ENCODE results near the gene SUSD4. TPM values are rescaled to one million over a fixed set of nuclear protein-coding genes. Genes with fewer than 3 reads are reported as not detected.

Gene SUSD4
- polyA plus RNA-seq, 2 of the 4 experiments (the other 2 are of a cell fraction): 0.61 to 0.85 TPM

DNA sequence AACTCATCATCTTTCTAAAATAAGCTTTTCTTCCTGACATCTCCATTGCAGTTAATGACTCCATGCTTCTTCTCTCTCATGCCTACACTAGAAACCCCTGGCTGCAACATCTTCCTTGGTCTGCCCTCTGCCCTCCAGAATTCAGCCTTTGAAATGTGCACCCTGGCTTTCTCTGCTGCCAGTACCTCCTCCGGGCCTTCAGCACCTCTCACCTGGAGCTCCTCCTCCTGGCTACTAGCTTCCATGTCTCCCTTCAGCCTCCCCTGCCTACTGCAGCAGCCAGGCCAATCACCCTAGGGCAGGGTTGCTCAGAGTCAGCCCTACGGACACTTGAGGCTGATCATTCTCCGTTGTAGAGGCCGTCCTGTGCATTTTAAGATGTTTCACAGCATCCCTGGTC lies 18.3 kb downstream of the SUSD4 start:
- ChIA-PET POLR2A (no interaction called here), CTCF (interaction anchor here (1.0 kb wide), 1 partner anchor 10 kb away, joined by 3 read pairs; no protein-coding TSS in a partner anchor)
- Histone ChIP-seq H3K4me3 (no peak overlapping the region), H3K4me2 (no peak overlapping the region), H3K4me1 (no peaks in the 10 kb centered on the region), H3K27ac (no peak overlapping the region), H3K9me3 (no peaks in the 10 kb centered on the region)
- no peak for FAIRE-seq
- TF ChIP-seq MAFK (IDR thresholded peaks at IDR 0.05; ENCODE audit: partially characterized antibody) (no peak), CBX8 (IDR thresholded peaks at IDR 0.05) (no peak), FOSB (CRISPR knock-in tag; IDR thresholded peaks at IDR 0.05) (no peak), EHMT2 (IDR thresholded peaks at IDR 0.05; ENCODE audit: low read depth) (no peak), MAZ (IDR thresholded peaks at IDR 0.05; ENCODE audit: borderline replicate concordance, low read depth, low read length) (no peak), ZC3H11A (IDR thresholded peaks at IDR 0.05) (no peak), CBX2 (IDR thresholded peaks at IDR 0.05; ENCODE audit: borderline replicate concordance, low read depth) (no peak), EP300 (IDR thresholded peaks at IDR 0.05) (no peak), JUNB (IDR thresholded peaks at IDR 0.05) (no peak), SMC3 (IDR thresholded peaks at IDR 0.05) (no peak), RARB (CRISPR knock-in tag; IDR thresholded peaks at IDR 0.05) (no peak), MYC (IDR thresholded peaks at IDR 0.05; ENCODE audit: borderline replicate concordance, low read length) (no peak)
- TF ChIP-seq, protein P1, sequence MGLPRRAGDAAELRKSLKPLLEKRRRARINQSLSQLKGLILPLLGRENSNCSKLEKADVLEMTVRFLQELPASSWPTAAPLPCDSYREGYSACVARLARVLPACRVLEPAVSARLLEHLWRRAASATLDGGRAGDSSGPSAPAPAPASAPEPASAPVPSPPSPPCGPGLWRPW (IDR thresholded peaks at IDR 0.05): no peak
- TF ChIP-seq, protein P2, sequence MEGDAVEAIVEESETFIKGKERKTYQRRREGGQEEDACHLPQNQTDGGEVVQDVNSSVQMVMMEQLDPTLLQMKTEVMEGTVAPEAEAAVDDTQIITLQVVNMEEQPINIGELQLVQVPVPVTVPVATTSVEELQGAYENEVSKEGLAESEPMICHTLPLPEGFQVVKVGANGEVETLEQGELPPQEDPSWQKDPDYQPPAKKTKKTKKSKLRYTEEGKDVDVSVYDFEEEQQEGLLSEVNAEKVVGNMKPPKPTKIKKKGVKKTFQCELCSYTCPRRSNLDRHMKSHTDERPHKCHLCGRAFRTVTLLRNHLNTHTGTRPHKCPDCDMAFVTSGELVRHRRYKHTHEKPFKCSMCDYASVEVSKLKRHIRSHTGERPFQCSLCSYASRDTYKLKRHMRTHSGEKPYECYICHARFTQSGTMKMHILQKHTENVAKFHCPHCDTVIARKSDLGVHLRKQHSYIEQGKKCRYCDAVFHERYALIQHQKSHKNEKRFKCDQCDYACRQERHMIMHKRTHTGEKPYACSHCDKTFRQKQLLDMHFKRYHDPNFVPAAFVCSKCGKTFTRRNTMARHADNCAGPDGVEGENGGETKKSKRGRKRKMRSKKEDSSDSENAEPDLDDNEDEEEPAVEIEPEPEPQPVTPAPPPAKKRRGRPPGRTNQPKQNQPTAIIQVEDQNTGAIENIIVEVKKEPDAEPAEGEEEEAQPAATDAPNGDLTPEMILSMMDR (IDR thresholded peaks at IDR 0.05): no peak
- TF ChIP-seq, protein P3, sequence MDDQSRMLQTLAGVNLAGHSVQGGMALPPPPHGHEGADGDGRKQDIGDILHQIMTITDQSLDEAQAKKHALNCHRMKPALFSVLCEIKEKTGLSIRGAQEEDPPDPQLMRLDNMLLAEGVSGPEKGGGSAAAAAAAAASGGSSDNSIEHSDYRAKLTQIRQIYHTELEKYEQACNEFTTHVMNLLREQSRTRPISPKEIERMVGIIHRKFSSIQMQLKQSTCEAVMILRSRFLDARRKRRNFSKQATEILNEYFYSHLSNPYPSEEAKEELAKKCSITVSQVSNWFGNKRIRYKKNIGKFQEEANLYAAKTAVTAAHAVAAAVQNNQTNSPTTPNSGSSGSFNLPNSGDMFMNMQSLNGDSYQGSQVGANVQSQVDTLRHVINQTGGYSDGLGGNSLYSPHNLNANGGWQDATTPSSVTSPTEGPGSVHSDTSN (IDR thresholded peaks at IDR 0.05): no peak
- TF ChIP-seq, protein P4, sequence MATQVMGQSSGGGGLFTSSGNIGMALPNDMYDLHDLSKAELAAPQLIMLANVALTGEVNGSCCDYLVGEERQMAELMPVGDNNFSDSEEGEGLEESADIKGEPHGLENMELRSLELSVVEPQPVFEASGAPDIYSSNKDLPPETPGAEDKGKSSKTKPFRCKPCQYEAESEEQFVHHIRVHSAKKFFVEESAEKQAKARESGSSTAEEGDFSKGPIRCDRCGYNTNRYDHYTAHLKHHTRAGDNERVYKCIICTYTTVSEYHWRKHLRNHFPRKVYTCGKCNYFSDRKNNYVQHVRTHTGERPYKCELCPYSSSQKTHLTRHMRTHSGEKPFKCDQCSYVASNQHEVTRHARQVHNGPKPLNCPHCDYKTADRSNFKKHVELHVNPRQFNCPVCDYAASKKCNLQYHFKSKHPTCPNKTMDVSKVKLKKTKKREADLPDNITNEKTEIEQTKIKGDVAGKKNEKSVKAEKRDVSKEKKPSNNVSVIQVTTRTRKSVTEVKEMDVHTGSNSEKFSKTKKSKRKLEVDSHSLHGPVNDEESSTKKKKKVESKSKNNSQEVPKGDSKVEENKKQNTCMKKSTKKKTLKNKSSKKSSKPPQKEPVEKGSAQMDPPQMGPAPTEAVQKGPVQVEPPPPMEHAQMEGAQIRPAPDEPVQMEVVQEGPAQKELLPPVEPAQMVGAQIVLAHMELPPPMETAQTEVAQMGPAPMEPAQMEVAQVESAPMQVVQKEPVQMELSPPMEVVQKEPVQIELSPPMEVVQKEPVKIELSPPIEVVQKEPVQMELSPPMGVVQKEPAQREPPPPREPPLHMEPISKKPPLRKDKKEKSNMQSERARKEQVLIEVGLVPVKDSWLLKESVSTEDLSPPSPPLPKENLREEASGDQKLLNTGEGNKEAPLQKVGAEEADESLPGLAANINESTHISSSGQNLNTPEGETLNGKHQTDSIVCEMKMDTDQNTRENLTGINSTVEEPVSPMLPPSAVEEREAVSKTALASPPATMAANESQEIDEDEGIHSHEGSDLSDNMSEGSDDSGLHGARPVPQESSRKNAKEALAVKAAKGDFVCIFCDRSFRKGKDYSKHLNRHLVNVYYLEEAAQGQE (IDR thresholded peaks at IDR 0.05): no peak
- no peak for ATAC-seq
- no peak for DNase-seq (ENCODE audit: low read depth in 1 of 2, low spot score in 1 of 2)
- WGBS (ENCODE audit: missing lambda C conversion rate): 66% methylated on average over 4 of the region's 4 CpGs

DNA sequence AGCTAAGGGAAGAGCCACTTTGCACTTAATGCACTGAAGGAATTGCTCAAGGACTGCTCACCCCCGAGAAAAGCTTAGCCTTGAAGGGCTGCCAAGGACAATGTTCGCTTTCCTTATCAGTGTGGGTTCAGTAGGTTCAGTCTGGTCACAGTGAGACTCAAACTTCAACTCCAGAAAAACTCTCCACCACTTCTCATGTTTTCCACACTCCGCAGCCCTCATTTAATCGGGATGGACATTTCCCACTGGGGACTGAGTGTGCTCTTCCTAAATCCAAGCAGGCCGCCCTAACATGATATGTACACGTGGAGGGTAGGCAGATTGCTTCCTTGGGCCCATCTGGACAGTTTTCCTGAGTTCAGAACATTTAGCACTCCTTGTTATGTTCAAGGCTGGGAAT lies 19.5 kb downstream of the SUSD4 start:
- no peak for DNase-seq (ENCODE audit: low read depth in 1 of 2, low spot score in 1 of 2)
- no peak overlapping the region for H3K27ac ChIP-seq
- H3K4me2 ChIP-seq: no peak overlapping the region
- ChIA-PET POLR2A (no interaction called here), CTCF (interaction anchor here (1.1 kb wide), 1 partner anchor 19 kb away, joined by 3 read pairs; no protein-coding TSS in a partner anchor)
- FAIRE-seq: no peak
- ATAC-seq: no peak
- WGBS (ENCODE audit: missing lambda C conversion rate): 38% methylated on average over 6 of the region's 6 CpGs
- TF ChIP-seq ZNF302 (CRISPR knock-in tag; IDR thresholded peaks at IDR 0.05) (no peak), CEBPB (IDR thresholded peaks at IDR 0.05) (no peak), RNF2 (IDR thresholded peaks at IDR 0.05; ENCODE audit: borderline replicate concordance, low read depth) (no peak), MAFK (IDR thresholded peaks at IDR 0.05; ENCODE audit: partially characterized antibody) (no peak)
- no peaks in the 10 kb centered on the region for H3K9me3 ChIP-seq
- no peaks in the 10 kb centered on the region for H3K4me1 ChIP-seq
- no peak overlapping the region for H3K4me3 ChIP-seq

Data from A549 (cell line).